HG02870 (cell line): ENCODE measurements around the gene LRRN3.
"Not testable (repeated sequence)": the region's sequence is repeated elsewhere in the genome, so short reads cannot be mapped to it uniquely, and the experiment has no call there.

Experiments
- ATAC-seq: cut with Tn5 transposase; IDR thresholded peaks from one replicate; pipeline ENCODE4 v1.9.1; 2021; ENCODE audit warnings: mild to moderate bottlenecking, moderate library complexity; ENCODE audit not compliant: unreplicated experiment

LRRN3 gene

DNA sequence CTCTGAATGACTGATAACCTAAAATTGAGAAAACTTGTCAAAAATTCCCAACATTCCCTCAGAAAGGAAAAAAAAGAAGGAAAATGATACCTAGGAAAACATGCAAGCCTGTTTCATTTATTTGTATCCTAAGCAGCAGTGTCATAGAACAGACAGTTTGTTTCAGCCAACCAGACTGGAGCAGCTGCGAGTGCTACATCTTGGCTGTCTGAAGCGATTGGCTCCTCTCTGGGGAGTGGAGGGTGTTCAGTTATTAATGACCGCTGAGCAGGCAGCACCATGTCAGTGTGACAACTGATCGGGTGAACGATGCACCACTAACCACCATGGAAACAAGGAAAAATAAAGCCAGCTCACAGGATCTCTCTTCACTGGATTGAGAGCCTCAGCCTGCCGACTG is at the start of gene LRRN3:
LRRN3 (plus strand) TSS at position 282 of the 400 bp plus-strand sequence. CDS start 31,646 bp downstream, outside the sequence.
- ATAC-seq, result no peak

DNA sequence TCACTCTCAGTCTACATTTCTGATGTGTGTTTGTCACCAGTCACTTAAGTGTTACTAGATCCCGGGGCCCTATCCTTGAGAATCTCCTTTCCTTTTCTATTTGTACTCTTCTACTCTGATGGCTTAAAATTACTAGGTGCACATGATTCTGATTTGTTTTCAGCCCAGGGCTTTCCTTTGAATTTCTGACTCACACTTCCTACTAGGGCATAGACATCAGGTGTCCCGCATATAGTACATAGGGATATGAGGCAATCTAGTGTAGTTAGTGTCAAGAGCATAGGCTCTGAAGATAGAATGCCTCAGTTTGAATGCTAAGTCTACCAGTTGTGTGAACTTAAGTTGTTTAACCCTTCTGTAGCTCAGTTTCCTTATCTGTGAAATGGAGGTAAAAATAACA is 49.4 kb upstream of the LRRN3 start:
- no peak for ATAC-seq

DNA sequence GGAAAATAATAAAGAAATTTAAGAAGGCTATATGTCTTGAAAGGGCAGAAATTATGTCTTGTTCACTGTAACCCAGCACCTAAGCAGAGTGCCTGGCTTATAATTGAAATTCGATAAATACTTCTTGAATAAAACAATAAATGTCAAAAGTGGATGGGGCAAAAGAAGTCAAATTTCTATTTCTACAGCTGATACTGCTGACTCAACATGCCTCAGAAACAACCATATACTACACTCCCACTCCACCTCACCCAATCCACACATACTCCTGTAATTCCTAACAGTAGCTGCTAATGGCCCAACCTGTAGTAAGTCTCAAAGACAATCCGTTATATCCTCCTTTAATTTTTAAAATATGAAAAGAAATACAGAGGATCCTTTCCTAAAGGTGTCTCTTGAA is 48.1 kb upstream of the LRRN3 start:
- no peak for ATAC-seq

DNA sequence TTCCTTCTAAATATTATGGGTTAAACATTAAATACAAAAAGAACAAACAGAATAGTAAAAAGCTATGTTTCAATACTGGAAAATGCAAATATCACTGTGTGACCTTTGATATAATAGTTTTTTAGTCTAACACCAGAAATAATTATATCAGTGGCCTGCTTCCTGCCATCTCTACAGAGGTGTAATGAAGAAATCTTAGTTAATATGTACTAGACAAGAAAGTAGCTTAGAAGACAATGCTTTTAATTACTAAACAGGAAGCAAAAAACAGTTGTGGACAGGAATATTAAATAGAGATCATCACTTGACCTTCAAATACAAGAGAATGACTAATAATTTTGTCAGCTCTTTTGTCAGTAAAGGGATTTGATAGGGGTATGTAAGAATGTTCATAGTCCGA is 47.4 kb upstream of the LRRN3 start:
- no peak for ATAC-seq

DNA sequence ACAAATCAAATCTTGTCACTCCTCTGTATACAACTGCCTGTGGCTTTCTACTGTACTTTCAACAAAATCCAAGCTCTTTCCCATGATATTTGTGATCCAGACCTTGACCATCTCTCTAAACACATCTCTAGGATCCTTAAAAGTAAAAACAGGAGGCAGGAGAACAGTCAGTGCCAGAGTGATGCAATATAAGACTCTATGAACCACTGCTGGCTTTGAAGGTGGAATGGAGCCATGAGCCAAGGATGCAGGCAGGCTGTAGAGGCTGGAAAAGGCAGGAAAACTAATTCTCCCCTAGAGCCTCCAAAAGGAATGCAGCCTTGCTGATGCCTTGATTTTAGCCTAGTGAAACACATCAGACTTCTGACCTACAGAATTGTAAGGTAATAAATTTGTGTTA is 45.5 kb upstream of the LRRN3 start:
- ATAC-seq, result no peak

DNA sequence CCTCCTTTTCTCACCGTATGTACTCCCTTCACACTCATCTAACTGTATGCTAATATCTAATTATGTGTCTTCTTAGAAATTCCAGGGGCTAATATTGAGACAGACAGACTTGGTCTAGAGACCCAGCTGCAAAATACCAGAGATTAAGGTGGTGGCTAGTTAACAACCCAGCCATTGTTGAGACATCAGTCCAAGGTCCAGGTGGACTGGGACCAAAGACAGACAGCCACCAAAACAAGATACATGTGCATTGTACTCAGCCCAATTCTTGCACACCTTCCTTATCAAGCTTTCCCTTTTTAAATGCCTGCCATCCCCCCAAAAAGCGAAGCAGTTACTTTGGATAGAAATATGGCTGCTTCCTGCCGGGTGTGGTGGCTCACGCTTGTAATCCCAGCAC is 43.3 kb upstream of the LRRN3 start:
- no peak for ATAC-seq

DNA sequence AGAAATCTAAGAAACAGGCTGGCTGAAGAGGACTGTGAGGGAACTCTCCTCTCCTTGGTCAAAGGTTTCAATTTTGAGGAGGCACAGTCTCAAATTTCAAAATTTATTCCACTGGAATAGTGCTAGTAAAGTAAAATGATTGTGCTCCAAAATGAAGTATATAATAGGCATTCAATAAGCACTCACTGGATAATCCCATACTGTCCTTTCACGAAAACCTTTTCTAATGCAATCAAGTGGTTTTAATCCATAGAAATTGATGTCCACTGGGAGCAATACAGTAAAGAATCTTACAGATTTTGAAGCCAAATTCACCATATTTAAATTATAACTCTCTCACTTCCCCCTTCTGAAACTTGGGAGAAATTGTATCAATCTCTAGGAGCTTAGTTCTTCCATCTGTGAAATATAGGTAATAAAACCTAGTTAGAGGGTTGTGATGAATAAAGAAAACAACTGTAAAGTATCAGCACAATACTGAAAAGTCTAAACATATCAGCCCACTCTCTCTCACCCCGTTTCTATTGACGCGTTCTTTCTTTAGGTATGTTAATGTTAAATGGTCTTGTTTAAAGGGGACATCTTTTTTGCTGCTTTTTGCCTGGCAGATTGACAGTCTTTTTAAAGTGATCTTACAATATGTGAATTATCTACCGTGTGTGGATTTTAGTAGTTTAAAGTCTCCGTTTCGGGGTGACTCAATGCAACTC is 40.8 kb upstream of the LRRN3 start:
- no peak for ATAC-seq

DNA sequence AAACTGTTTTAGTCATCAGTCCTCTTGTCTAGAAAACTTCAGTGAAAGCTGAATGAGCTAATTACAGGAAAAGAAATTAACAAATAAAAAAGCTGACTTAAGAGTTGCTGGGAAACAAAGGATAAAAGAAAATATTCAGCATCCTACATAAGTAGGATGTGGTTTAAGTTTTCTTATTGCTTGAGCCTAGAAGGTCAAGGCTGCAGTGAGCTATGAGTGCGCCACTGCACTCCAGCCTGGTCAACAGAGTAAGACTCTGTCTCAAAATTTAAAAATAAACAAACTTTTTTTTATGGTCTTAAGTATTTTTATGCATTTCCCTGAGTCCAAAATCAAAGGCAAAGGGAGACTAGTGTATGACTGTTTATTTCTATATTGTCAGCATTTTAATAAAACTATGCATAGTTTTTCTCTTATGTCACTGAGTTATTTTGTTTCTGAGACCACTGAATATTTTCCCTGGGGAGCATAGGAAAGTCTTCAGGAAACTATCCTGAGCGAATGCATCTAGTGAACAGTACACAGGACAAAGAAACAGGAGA is 40.0 kb upstream of the LRRN3 start:
- ATAC-seq, result no peak

DNA sequence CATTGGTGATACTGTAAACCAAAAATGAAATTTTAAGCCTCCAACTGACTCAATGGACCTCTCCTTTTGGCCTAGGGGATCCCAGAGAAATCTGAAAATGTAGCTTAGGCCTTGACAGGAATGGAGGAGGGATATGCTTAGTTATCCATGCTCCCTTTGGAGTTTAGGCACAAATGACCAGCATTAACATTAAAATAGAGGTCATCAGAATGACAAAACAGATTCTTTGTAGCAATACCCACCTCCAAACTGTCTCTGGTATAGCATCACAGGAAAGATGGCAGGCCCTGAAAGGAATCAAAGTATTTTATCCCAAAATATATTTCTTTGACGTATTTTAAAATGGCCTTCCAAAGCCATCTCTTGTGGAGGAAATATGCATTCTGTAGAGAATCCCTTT is 39.1 kb upstream of the LRRN3 start:
- ATAC-seq, result no peak

DNA sequence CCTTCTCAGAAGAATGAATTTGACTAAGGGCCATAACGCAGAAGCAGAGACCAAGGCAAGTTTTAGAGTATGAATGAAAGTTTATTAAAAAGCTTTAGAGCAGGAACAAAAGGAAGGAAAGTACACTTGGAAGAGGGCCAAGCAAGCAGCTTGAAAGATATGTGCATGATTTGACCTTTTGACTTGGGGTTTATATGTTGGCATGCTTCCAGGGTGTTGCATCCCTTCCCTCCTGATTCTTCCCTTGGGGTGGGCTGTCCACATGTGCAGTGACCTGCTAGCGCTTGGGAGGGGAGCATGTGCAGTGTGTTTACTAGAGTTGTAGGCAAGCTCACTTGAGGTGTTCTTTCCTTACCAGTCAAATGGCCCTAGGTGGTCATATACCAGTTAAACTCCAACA is 37.9 kb upstream of the LRRN3 start:
- no peak for ATAC-seq

DNA sequence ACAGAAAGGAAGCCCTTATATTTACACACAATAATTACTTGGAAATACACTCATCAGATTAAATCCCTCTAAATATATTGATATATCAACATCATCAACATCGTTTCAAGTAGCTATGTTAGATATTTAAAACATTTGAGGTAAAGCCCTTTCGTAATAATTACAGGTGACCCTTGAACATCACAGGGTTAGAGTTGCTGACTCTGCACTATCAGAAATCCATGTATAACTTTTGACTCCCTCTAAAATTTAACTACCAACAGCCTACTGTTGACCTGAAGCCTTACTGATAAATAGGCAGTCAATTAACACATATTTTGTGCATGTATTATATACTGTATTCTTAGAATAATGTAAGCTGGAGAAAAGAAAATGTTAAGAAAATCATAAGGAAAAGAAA is 34.6 kb upstream of the LRRN3 start:
- ATAC-seq, result no peak

DNA sequence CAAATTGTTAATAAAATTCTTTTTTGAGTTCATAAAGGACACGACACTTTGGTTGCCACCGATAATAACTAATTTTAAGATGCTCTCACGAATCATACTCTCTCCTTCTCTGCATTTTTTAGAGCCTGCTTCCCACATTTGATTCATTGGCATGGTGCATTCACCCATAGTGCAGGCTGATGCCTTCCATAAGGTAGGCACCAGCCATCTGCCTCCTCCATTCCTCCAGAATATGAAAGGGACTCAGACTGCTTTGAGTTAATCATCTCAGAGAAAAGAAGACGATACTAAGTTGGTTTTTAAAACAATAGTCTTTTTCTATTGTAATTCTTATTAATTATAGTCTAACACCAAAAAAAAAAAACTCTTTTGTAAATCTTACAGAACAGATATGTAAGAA is 33.9 kb upstream of the LRRN3 start:
- no peak for ATAC-seq

DNA sequence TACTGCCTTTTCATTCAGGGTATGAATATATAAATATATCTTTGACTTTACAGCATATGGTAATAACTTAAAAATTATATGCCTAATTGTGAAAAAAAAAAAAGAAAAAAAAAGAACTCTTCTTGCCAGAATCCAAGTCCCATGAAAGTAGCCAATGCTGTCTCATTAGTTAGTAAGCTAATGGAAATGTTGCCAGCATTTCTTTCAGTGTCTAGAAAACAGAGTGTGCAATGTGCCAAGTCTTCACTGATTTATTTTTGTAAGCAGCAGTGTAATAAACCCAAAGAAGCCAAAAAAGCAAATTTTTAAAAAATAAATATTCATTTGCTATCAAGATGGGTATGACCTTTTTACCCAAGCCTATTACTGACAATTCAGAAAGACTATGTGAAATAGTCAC is 31.1 kb upstream of the LRRN3 start:
- ATAC-seq, result no peak

DNA sequence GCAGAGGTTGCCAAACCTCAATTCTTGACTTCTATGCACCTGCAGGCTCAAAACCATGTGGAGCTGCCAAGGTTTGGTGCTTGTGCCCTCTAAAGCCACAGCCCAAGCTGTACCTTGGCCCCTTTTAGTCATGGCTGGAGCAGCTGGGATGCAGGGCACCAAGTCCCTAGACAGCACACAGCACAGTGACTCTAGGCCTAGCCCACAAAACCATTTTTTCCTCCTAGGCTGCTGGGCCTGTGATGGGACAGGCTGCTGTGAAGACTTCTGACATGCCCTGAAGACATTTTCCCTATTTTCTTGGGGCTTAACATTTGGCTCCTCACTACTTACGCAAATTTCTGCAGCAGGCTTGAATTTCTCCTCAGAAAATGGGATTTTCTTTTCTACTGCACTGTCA is 27.8 kb upstream of the LRRN3 start:
- no peak for ATAC-seq

DNA sequence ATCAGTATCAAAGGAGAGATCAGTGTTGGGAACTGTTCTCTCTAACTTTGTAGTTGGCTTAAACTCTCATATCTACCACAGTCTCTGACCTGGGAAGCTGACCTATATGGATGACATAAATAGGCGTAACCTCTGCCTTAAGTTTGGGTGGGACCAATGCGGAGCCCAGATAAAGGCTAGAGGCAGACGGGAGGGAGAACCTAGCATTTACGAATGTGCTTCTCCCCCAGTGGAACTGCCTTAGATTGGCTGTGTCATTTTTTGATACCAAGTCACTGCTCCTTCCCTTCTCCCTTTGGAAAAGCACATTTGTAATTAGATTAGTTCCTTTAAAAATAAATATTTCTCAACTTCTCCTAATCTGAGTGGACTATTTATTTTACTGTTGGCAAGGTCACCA is 23.7 kb upstream of the LRRN3 start:
- ATAC-seq, result no peak

DNA sequence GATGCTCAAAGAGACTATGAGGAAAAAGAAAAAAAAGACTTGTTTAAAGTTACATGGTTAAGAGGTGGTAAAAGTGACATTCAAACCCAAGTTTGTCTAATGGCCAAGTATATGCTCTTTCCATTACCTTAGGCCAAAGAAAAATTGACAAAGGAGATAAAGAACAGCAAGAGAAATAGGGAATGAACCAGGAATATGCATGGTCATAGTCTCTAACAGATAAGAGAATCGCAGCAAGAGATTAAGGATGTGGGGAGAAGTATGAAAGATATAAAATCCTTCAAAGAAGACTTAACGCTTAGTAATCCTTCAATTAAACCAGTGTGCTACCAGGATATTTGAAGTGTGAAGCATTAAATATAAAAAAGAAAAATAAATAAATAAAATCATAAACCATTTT is 23.2 kb upstream of the LRRN3 start:
- no peak for ATAC-seq

DNA sequence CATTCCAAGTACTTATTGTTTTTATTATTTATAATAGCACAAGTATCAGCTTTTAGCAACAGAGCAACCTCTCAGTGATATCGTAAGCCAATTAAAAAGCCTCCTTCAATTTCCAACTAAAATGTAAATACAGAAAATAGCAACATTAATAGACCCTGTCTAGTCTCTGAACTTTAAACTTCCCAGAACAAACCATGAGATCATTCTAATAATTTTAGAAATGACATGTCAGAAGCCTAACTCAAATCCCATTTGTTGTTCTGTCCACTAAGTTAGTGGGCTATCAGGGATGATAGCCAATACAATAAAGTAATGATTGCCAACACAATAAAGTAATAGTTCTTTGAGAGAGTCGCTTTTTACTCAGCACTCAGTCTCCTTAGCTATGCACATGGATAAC is 22.3 kb upstream of the LRRN3 start:
- no peak for ATAC-seq

DNA sequence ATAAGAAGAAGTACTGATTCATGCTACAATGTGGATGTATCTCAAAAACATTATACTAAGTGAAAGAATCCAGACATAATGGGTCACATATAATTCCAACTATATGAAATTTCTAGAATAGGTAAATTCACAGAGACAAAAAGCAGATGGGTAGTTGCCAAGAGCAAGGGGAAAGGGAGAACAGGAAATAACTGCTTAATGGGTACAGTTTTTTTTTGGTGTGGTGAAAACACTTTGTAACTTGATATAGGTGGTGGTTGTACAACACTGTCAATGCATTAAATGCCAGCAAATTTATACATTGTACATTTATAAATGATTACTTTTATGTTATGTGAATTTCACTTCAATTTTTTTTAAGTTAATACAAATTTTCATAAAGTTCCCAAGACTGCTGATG is 19.4 kb upstream of the LRRN3 start:
- no peak for ATAC-seq

DNA sequence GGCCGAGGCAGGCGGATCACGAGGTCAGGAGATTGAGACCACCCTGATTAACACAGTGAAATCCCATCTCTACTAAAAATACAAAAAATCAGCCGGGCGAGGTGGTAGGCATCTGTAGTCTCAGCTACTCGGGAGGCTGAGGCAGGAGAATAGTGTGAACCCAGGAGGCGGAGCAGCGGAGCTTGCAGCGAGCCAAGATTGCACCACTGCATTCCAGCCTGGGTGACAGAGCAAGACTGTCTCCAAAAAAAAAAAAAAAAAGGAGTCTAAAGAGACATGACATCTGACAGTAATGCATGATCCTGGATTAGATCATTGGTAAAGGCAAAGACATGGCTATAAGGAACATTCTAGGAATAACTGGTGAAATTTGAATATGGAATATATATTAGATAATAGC is 18.3 kb upstream of the LRRN3 start:
- not testable (repeated sequence) for ATAC-seq

DNA sequence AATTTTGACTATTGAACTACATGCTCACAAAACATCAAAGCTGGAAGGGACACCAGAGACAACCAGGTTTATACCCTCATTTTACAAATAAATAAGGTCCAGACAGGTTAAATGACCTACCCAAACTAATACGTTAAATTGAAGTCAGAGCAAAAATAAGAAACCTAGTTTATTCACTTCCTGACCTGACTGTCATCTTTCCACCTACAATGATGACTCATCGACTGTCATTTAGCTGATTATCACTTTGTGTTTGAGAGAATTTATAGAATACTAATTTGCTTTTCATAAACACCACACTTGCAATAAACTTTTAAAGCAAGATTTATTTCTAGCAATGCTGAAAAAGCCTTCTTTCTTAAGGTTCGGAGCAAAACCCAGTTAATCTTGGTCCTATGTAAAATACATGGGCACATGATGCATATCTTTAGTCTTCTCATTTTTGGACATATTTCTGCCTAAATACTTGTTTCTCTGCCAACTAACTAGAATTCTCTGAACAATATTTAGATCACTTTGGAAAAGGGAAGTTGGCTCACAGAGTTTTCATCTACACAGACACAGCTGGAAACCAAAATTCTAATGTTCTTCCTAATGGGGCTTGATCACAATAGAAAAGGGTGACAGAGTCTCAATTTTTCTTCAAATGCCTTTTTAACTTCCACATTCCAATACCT is 16.7 kb upstream of the LRRN3 start:
- ATAC-seq, result peak; percentile 42

DNA sequence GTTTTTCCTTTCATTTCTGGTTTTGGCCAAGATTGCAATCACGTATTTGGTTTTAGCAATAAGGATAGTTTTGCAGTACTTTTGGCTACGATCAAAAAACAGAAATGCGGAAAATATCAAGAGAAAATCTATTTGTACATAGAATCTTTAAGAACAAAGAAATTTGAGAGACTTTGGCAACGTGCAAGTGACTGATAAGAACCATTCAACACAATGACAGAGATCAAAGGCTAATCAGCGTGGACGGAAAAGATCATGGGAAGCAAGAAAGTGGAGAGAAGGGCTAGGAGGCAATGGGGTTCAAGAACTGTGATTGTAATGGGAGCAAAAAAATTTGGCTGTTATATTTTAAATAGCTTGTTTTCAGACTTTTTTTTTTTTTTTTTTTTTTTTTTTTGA is 16.2 kb upstream of the LRRN3 start:
- ATAC-seq, result no peak

DNA sequence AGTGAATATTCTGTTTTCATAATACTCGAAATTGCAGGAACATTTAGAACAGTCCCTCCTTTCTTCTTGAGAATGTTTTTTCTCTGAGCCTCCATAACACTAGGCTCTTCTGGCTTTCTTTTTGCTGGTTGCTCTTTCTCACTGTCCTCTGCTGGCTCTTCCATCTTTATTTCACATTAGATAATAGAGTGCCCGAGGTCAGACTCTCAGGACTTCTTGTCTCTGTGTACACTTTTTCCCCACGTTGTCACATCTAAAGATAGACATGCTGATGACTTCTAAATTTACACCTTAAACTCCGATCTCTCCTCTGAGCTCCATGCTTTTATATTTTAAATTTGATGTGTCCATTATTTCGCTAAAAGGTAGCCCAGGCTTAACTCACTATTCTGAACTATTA is 15.4 kb upstream of the LRRN3 start:
- ATAC-seq, result no peak

DNA sequence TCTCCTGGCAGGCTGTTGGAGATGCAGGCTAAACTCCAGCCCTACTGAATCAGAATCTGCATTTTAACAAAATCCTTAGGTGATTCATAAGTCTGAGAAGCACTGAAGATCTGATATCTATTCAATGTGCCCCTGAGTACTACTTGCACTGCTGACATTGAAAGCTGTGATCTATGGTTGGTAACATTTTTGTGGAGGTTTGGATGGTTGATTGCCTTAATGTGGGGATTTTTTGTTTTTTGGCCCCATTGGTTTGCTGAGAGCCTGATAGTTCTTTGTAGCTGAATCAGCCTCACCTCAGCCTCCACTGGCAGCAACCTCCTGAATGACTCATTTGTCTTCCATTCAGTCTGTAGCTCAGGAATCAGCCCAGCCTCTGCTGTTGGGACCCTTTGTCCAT is 14.7 kb upstream of the LRRN3 start:
- ATAC-seq, result no peak
